HCT116 (cell line): ENCODE results near the gene F10.

Experiments used
- FOSL1 ChIP-seq: IDR thresholded peaks from 2 replicates; pipeline ENCODE4 v1.6.1; 2012; ENCODE audit warnings: low read depth
- POLR2AphosphoS5 ChIP-seq: IDR thresholded peaks from 2 replicates; pipeline ENCODE4 v1.6.1; 2011; ENCODE audit warnings: mild to moderate bottlenecking, low read depth, low read length, moderate library complexity
- RAD21 ChIP-seq: IDR thresholded peaks from 2 replicates; pipeline ENCODE4 v1.6.1; 2012; ENCODE audit warnings: low read depth, mild to moderate bottlenecking
- TF ChIP-seq, protein P1 (sequence below), 3 experiments: fragments of 200-600 bp in 1 of 3; sonication (generic) in 1 of 3; IDR thresholded peaks in 2 of 3; conservative IDR thresholded peaks in 1 of 3; 2 replicates each; pipeline ENCODE4 v1.5.1; 2012 to 2017; ENCODE audit warnings: low read depth in 2 of 3, low read length in 2 of 3, antibody characterized with exemption in 1 of 3, borderline replicate concordance in 1 of 3, control low read depth in 1 of 3, mild to moderate bottlenecking in 1 of 3, mixed read lengths in 1 of 3, mixed run types in 1 of 3, moderate library complexity in 1 of 3; ENCODE audit not compliant: insufficient read depth in 1 of 3
- TF ChIP-seq, protein P2 (sequence below): IDR thresholded peaks from 2 replicates; pipeline ENCODE4 v1.6.1; 2012

DNA sequence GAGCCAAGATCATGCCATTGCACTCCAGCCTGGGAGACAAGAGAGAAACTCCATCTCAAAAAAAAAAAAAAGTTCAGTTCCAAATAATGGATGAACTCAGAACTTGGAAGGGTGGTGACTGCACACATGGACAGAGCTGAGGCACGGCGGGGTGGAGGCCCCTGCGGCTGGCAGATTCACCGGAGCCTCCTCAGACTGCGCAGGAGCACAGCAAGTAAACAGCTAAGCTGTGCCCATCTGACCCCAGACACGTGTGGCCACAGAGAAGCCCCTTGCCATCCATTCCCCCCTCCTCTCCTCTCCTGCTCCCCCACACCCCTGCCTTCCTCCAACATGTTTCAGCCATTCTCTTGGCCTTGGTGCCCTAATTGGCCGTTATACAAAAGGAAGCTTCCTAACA, 20.3 kb downstream of the F10 start:
- TF ChIP-seq, protein P1, sequence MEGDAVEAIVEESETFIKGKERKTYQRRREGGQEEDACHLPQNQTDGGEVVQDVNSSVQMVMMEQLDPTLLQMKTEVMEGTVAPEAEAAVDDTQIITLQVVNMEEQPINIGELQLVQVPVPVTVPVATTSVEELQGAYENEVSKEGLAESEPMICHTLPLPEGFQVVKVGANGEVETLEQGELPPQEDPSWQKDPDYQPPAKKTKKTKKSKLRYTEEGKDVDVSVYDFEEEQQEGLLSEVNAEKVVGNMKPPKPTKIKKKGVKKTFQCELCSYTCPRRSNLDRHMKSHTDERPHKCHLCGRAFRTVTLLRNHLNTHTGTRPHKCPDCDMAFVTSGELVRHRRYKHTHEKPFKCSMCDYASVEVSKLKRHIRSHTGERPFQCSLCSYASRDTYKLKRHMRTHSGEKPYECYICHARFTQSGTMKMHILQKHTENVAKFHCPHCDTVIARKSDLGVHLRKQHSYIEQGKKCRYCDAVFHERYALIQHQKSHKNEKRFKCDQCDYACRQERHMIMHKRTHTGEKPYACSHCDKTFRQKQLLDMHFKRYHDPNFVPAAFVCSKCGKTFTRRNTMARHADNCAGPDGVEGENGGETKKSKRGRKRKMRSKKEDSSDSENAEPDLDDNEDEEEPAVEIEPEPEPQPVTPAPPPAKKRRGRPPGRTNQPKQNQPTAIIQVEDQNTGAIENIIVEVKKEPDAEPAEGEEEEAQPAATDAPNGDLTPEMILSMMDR (IDR thresholded peaks at IDR 0.05 in 2 of 3, conservative IDR thresholded peaks at IDR 0.05 in 1 of 3; ENCODE audit: borderline replicate concordance in 1 of 3, insufficient read depth in 1 of 3, low read depth in 2 of 3, low read length in 2 of 3) = no peak
- TF ChIP-seq RAD21 (no peak), POLR2AphosphoS5 (no peak), FOSL1 (no peak)
- TF ChIP-seq, protein P2, sequence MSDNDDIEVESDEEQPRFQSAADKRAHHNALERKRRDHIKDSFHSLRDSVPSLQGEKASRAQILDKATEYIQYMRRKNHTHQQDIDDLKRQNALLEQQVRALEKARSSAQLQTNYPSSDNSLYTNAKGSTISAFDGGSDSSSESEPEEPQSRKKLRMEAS = no peak
